ENCODE measurements around the gene ITIH3.

DNA sequence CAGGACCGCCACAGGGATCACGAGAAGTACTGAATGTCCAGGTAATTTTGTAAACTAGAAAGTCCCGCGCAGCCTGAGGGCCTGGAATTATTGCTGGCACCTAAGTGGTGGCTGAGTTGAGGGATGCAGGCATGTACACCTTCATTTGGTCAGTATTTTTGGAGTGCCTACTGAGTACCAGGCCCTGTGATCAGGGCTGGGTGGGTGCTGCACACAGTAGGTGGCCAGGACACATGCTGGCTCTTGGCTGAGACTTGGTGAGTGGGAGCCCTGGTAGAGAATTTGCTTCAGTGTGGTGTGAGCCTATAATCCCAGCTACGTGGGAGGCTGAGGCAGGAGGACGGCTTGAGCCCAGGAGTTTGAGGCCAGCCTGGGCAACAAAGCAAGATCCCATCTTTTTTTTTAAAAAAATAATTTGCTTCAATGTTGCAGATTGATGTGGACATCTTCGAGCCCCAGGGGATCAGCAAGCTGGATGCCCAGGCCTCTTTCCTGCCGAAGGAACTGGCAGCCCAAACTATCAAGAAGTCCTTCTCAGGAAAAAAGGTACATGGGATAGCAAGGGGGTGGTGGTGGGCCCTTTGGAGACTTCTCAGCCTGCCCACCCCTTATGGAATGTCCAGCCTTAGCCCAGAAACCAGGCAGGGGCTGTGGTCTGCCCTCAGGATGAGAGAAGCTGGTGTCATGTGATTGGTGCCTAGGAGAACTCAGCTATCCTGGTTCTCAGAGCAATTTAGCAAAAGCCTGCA is 14.6 kb upstream of the ITIH3 start:
- TF ChIP-seq CTCF (IDR thresholded peaks at IDR 0.05; ENCODE audit: low read depth, low read length, missing input control) (no peak), ATF3 (IDR thresholded peaks at IDR 0.05) (no peak), JUND (IDR thresholded peaks at IDR 0.05) (no peak), TAF1 (conservative IDR thresholded peaks at IDR 0.05) (no peak), MAX (IDR thresholded peaks at IDR 0.05) (no peak), SP1 (IDR thresholded peaks at IDR 0.05) (no peak), REST (IDR thresholded peaks at IDR 0.05) (no peak), YY1 (IDR thresholded peaks at IDR 0.05) (no peak), RAD21 (IDR thresholded peaks at IDR 0.05) (no peak), GABPA (IDR thresholded peaks at IDR 0.05 in 1 of 2, conservative IDR thresholded peaks at IDR 0.05 in 1 of 2) (no peak)
